HG03196 (cell line): ENCODE measurements around the gene ZNF91.
"Not testable (repeated sequence)": the region's sequence is repeated elsewhere in the genome, so short reads cannot be mapped to it uniquely, and the experiment has no call there.

ENCODE experiments used
- ATAC-seq: cut with Tn5 transposase; IDR thresholded peaks from one replicate; pipeline ENCODE4 v1.9.1; 2021; ENCODE audit not compliant: unreplicated experiment

ZNF91 gene

GRCh38 chr19:23321403-23321802 is 73.9 kb downstream of the ZNF91 start:
- not testable (repeated sequence) for ATAC-seq

GRCh38 chr19:23319571-23319970 is 75.7 kb downstream of the ZNF91 start:
- ATAC-seq: not testable (repeated sequence)

DNA sequence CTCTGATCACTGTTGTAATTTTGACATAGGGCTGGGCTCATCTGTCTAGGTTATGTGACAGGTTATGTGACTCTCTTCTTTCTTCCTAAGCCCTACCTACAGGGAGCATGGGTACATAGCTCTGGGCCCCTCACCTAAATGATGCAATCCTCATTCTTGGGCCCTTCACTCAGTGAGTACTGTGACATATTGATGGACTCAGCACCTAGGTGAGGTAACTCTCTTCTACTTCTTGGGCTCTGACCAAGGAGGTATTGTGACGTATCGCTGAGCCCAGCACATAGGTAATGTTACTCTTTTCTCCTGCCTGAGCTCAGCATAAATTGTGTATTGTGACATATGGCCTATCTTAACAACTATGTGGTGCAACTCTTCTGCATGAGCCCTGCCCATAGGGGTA is 76.3 kb downstream of the ZNF91 start:
- not testable (repeated sequence) for ATAC-seq

- ATAC-seq: no peak
Measured at GRCh38 chr19:23318143-23318542, 77.1 kb downstream of the ZNF91 start.

DNA sequence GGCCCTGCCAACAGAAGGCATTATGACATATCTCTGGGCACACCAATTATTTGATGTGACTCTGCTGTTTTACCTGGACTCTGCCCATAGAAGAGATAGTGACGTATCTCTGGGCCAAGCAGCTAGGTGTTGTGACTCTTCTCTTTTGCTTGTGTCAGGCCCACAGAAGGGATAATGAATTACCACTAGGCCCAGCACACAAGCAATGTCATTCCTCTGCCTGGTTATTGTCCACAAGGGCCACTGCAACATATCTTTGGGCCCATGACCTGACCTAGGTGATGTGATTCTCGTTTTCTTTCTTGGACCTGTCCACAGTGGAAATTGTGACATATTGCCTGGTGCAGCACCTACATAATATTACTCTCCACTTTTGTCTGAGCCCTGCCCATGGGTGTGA is 80.0 kb downstream of the ZNF91 start:
- no peak for ATAC-seq

DNA sequence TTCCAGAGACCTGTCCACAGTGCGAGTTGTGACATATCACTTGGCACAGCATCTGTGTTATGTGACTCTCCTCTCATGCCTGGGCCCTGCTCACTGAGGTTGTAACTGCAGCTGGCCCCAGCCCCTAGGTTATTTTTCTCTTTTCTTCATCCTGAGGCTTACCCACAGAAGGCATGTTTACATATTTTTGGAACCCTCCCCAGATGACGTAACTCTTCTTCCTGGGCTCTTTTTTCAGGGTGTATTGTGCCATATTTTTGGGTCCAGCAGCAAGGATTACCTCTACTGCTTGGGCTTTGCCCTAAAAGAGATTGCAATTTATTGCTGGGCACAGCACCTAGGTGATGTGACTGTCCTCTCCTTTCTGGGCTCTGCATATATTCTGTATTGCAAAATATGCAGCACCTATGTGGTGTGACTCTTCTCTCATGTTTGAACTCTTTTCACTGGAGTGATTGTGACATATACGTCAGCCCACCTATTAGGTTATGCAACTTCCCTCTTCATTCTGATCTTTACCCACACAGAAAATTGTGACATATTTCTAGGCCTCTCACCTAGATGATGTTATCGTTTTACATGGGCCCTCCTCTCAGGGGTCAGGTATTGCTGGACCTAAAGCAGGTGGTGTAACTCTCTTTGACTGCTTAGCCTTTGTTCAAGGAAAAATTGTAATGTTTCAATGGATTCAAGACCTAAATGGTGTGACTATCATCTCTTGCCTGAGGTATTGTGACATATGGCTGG is 80.6 kb downstream of the ZNF91 start:
- ATAC-seq: no peak

- no peak for ATAC-seq
Measured at GRCh38 chr19:23313196-23313595, 82.1 kb downstream of the ZNF91 start.

- no peak for ATAC-seq
Measured at GRCh38 chr19:23312515-23312914, 82.8 kb downstream of the ZNF91 start.

DNA sequence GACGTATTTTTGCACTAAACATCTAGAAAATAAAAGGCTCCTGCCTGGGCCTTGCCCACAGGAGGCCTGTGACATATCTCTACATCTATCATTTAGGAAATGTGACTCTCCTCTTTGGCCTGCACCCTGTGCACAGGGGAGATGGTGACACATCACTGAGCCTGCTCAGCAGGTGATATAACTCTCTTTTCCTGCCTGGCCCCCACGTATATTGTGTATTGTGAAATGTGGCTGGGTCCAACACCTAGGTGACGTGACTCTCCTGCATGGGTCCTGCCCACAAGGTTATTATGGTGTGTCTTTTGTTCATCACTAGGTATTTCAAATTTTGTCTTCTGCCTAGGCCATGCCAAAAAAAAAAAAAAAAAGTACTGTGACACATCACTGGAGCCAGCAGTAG is 83.7 kb downstream of the ZNF91 start:
- no peak for ATAC-seq

- no peak for ATAC-seq
Measured at GRCh38 chr19:23310729-23311211, 84.5 kb downstream of the ZNF91 start.

DNA sequence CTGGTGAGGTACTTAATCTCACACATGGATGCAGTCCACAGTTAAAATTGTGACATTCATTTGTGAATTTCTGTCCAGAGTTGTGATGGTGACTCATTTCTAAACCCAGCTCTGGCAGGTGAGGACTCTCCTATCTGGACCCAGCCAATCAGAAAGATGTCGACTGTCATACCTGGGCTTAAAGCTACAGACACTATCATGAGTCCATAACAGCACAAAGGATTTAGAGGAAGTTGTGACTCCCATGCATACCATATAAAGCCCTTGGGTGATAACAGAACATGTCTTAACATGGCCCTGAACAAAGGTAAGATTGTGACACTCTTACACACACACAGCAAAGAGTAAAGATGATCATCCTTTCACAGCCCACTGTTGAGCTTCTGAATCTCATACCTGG is 85.3 kb downstream of the ZNF91 start:
- no peak for ATAC-seq

DNA sequence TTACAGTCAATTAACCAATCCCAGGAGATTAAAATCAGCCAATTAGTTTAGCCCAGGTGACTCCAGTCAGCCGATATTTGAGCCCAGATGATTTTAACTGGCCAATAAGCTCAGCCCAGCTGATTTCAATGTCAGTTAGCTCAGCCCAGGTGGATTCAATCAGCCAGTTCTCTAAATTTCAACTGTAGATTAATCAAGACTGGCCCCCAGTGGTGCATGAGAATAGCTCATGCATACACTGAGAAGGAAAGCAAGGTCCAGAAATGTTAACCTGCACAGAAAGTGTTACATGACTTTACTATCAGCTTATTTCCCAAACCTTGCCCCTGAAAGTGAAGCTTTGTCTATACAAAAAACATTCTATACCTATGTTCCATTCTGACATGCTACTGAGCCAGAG is 89.7 kb downstream of the ZNF91 start:
- ATAC-seq: no peak

GRCh38 chr19:23304238-23304637 is 91.0 kb downstream of the ZNF91 start:
- ATAC-seq: no peak

- ATAC-seq: no peak
Measured at GRCh38 chr19:23294141-23294540, 101.1 kb downstream of the ZNF91 start.

DNA sequence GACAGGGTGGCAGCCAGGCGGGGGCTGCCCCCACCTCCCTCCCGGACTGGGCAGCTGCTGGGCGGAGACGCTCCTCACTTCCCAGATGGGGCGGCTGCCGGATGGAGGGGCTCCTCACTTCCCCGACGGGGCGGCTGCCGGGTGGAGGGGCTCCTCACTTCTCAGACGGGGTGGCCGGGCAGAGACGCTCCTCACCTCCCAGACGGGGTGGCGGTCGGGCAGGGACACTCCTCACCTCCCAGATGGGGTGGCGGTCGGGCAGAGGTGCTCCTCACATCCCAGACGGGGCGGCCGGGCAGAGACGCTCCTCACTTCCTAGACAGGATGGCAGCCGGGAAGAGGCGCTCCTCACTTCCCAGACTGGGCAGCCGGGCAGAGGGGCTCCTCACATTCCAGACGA is 105.3 kb downstream of the ZNF91 start:
- not testable (repeated sequence) for ATAC-seq
